ENCODE measurements around the gene NAV3. TPM values are rescaled to one million over a fixed set of nuclear protein-coding genes. Genes with fewer than 3 reads are reported as not detected.

NAV3 gene
- total RNA-seq, 6 experiments from 2014 or later = 0.22 to 3.2 (median 1.2) TPM

- intact Hi-C loops (cut with DNase I) = no loop called here
- WGBS (ENCODE audit: insufficient coverage, low coverage, low lambda C conversion rate, missing lambda C conversion rate) = 50% methylated on average over 1 of the region's 1 CpG
- no peaks in the 10 kb centered on the region for H3K4me1 ChIP-seq
- DNase-seq (no peak), ATAC-seq (no peak)
- TF ChIP-seq POLR2A (IDR thresholded peaks at IDR 0.05) = no peak
- TF ChIP-seq, protein P1, sequence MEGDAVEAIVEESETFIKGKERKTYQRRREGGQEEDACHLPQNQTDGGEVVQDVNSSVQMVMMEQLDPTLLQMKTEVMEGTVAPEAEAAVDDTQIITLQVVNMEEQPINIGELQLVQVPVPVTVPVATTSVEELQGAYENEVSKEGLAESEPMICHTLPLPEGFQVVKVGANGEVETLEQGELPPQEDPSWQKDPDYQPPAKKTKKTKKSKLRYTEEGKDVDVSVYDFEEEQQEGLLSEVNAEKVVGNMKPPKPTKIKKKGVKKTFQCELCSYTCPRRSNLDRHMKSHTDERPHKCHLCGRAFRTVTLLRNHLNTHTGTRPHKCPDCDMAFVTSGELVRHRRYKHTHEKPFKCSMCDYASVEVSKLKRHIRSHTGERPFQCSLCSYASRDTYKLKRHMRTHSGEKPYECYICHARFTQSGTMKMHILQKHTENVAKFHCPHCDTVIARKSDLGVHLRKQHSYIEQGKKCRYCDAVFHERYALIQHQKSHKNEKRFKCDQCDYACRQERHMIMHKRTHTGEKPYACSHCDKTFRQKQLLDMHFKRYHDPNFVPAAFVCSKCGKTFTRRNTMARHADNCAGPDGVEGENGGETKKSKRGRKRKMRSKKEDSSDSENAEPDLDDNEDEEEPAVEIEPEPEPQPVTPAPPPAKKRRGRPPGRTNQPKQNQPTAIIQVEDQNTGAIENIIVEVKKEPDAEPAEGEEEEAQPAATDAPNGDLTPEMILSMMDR (IDR thresholded peaks at IDR 0.05) = no peak
- H3K27me3 ChIP-seq = no peaks in the 10 kb centered on the region
- no peaks in the 10 kb centered on the region for H3K36me3 ChIP-seq
- H3K27ac ChIP-seq = no peak overlapping the region
- H3K4me3 ChIP-seq = no peak overlapping the region
- no peaks in the 10 kb centered on the region for H3K9me3 ChIP-seq
Measured at GRCh38 chr12:77941401-77941800, 110.7 kb downstream of the NAV3 start.

GRCh38 chr12:77943466-77943865 lies 112.8 kb downstream of the NAV3 start:
- no peak overlapping the region for H3K4me3 ChIP-seq
- H3K27me3 ChIP-seq = no peaks in the 10 kb centered on the region
- ATAC-seq (peak in 1 of 4 donors; percentile 42), DNase-seq (no peak)
- H3K4me1 ChIP-seq = no peaks in the 10 kb centered on the region
- TF ChIP-seq POLR2A (IDR thresholded peaks at IDR 0.05) = no peak
- TF ChIP-seq, protein P1 (IDR thresholded peaks at IDR 0.05) = no peak
- no peaks in the 10 kb centered on the region for H3K9me3 ChIP-seq
- 20% methylated on average over 1 of the region's 1 CpG for WGBS (ENCODE audit: insufficient coverage, low coverage, low lambda C conversion rate, missing lambda C conversion rate)
- no peaks in the 10 kb centered on the region for H3K36me3 ChIP-seq
- no peak overlapping the region for H3K27ac ChIP-seq
- intact Hi-C loops (cut with DNase I) = no loop called here

DNA sequence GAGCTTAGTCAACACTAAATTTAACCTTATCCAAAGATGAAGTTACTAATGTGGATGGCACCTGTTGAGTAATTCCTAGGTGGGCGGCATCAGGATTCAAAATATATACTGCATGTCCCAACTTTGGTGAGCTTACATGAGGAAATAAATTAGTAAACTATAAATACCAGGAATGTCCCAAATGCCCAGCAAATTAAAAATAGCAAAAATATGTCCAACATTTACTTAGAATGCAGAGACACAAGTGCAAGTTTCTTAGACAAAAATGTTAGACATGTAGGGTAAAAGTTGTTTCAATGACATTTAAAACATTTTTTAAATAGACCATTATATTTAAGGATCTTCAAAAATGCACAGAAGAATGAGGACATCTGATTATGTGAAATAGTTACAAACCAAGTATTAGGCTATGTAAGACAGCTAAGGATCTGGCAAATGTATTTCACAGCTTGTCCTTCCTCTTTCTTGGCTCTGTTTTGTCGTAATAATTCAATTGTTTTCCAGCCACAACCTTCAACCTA lies 115.9 kb downstream of the NAV3 start:
- WGBS (ENCODE audit: insufficient coverage, low coverage, low lambda C conversion rate, missing lambda C conversion rate) = 51% methylated on average over 2 of the region's 2 CpGs
- no peaks in the 10 kb centered on the region for H3K27me3 ChIP-seq
- ATAC-seq (no peak), DNase-seq (no peak)
- intact Hi-C loops (cut with DNase I) = no loop called here
- H3K4me1 ChIP-seq = no peaks in the 10 kb centered on the region
- no peaks in the 10 kb centered on the region for H3K9me3 ChIP-seq
- H3K27ac ChIP-seq = no peak overlapping the region
- H3K4me3 ChIP-seq = no peak overlapping the region
- TF ChIP-seq, protein P1 (IDR thresholded peaks at IDR 0.05) = no peak
- TF ChIP-seq POLR2A (IDR thresholded peaks at IDR 0.05) = no peak
- H3K36me3 ChIP-seq = no peaks in the 10 kb centered on the region

- intact Hi-C loops (cut with DNase I) = no loop called here
- Histone ChIP-seq H3K36me3 (no peaks in the 10 kb centered on the region), H3K9me3 (no peaks in the 10 kb centered on the region), H3K27me3 (no peaks in the 10 kb centered on the region), H3K27ac (no peak overlapping the region), H3K4me3 (no peak overlapping the region), H3K4me1 (no peaks in the 10 kb centered on the region)
- no peak for TF ChIP-seq POLR2A (IDR thresholded peaks at IDR 0.05)
- TF ChIP-seq, protein P1 (IDR thresholded peaks at IDR 0.05) = no peak
- ATAC-seq (no peak), DNase-seq (no peak)
Measured at GRCh38 chr12:77947330-77947729, 116.6 kb downstream of the NAV3 start.

DNA sequence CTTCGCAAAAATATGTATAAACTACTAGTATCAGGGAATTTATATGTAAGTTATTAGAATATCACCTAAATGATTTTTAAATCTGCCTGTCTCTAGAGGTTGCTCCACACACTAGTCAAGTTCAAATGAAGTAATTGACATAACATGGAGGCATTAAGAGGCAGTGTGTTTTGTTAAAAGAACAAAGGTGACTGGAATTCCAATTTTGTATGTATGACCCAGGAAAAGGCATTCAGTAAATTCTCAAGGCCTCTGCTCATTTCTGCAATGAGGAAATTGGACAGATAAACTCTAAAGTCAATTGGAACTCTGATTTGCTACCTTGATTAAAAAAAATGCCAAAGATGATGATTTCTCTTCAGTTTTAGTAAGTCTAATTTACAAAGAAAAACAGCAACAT lies 117.1 kb downstream of the NAV3 start:
- DNase-seq (no peak), ATAC-seq (no peak)
- H3K4me1 ChIP-seq = no peaks in the 10 kb centered on the region
- TF ChIP-seq POLR2A (IDR thresholded peaks at IDR 0.05) = no peak
- TF ChIP-seq, protein P1 (IDR thresholded peaks at IDR 0.05) = no peak
- no peak overlapping the region for H3K4me3 ChIP-seq
- intact Hi-C loops (cut with DNase I) = no loop called here
- WGBS (ENCODE audit: insufficient coverage, low coverage, low lambda C conversion rate, missing lambda C conversion rate) = 68% methylated on average over 1 of the region's 1 CpG
- no peak overlapping the region for H3K27ac ChIP-seq
- no peaks in the 10 kb centered on the region for H3K27me3 ChIP-seq
- no peaks in the 10 kb centered on the region for H3K36me3 ChIP-seq
- no peaks in the 10 kb centered on the region for H3K9me3 ChIP-seq

Data from right lobe of liver (tissue), 6 donors.